Natural killer cell (primary cell): ENCODE results near the gene FTO. TPM values are rescaled to one million over a fixed set of nuclear protein-coding genes. Genes with fewer than 3 reads are reported as not detected.

Experiments
- ATAC-seq, 3 donors: fragments of 150-1000 bp in 2 of 3; fragments of 200-7000 bp in 1 of 3; cut with Tn5 transposase; 1 replicate in 1 of 3; 2 replicates in 2 of 3; pipeline ENCODE4 v1.10.0; 2021; ENCODE audit warnings: mild to moderate bottlenecking in 2 of 3, moderate library complexity in 2 of 3
- DNase-seq, 2 donors: peaks; one replicate each; pipeline versions ENCODE4 v3.0.0 to v3.0.0-alpha.2; 2013 to 2021; ENCODE audit warnings: mixed read lengths in 1 of 2
- H3K27ac ChIP-seq: one replicate; pipeline ENCODE4 v1.5.1; 2013; ENCODE audit warnings: mild to moderate bottlenecking, low read length
- H3K27me3 ChIP-seq: one replicate; pipeline ENCODE4 v1.6.1; 2013; ENCODE audit warnings: low read length; ENCODE audit not compliant: control insufficient read depth, insufficient read depth
- H3K36me3 ChIP-seq: one replicate; pipeline ENCODE4 v1.6.1; 2013; ENCODE audit warnings: low read length; ENCODE audit not compliant: control insufficient read depth, insufficient read depth
- H3K4me1 ChIP-seq: one replicate; pipeline ENCODE4 v1.6.1; 2013; ENCODE audit warnings: low read length; ENCODE audit not compliant: control insufficient read depth, insufficient read depth
- H3K4me3 ChIP-seq: one replicate; pipeline ENCODE4 v1.5.1; 2013; ENCODE audit warnings: low read length
- H3K9me3 ChIP-seq: one replicate; pipeline ENCODE4 v1.6.1; 2013; ENCODE audit warnings: low read length; ENCODE audit not compliant: control insufficient read depth, insufficient read depth
- H3K27ac Mint-ChIP-seq, 2 donors: one replicate each; pipeline ENCODE4 v1.8.0; 2022; ENCODE audit warnings: mild to moderate bottlenecking in 2 of 2, mixed read lengths in 2 of 2, moderate library complexity in 1 of 2
- H3K27me3 Mint-ChIP-seq, 2 donors: one replicate each; pipeline ENCODE4 v1.8.0; 2022; ENCODE audit warnings: low read depth in 2 of 2, mixed read lengths in 2 of 2
- H3K36me3 Mint-ChIP-seq: one replicate; pipeline ENCODE4 v1.8.0; 2022; ENCODE audit warnings: mixed read lengths
- H3K4me1 Mint-ChIP-seq, 2 donors: one replicate each; pipeline ENCODE4 v1.8.0; 2022; ENCODE audit warnings: mixed read lengths in 2 of 2
- H3K4me3 Mint-ChIP-seq: one replicate; pipeline ENCODE4 v1.8.0; 2022; ENCODE audit warnings: mild to moderate bottlenecking, moderate library complexity, mixed read lengths
- H3K9me3 Mint-ChIP-seq, 2 donors: one replicate each; pipeline ENCODE4 v1.8.0; 2022; ENCODE audit warnings: mixed read lengths in 2 of 2
- WGBS: methylation state at CpG from one replicate; pipeline ENCODE4 v1.1.7; 2013; ENCODE audit warnings: missing lambda C conversion rate; ENCODE audit not compliant: insufficient coverage; 5-methylcytosine and 5-hydroxymethylcytosine counted together
- intact Hi-C: fragments of 100-400 bp; cut with micrococcal nuclease; formaldehyde crosslinking; loops from one replicate; pipeline ENCODE4 v1.14.2; 2022
- total RNA-seq, 4 donors: library from RNA; stranded (reverse); fragments of 120-200 nt in 1 of 4; gene quantifications; one replicate each; pipeline versions ENCODE4 v1.2.3 to v1.2.4, GENCODE V29; 2013 to 2022
- TF ChIP-seq, protein P1 (sequence below): fragments of 200-600 bp; IDR thresholded peaks from one replicate; pipeline ENCODE4 v1.8.0; 2022; ENCODE audit warnings: antibody characterized with exemption

FTO gene
- total RNA-seq, 3 donors from 2014 or later (not counting 1 experiment from before 2014, with no cell fraction given), result 55.4 to 70.5 (median 55.4) TPM

DNA sequence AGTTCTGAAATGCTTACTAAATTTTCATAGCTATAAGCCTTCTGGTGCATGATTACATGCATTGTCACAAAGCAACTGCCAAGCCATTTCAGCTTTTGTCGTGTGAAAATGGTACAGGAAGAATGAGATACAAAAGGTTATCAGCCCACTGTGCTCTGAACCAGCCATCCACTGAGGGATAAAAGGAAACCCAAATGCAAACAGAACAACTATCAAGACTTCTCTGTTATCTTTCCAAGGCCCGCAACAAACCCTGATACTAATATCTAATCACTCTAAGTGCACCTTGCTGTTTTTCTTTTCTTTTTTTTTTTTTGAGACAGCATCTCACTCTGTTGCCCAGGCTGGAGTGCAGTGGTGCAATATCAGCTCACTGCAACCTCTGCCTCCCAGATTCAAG is 109.0 kb downstream of the FTO start:
- no peak overlapping the region for H3K27ac Mint-ChIP-seq
- Histone ChIP-seq H3K36me3 (peaks cover 7% of the 10 kb centered on the region), H3K27me3 (no peaks in the 10 kb centered on the region), H3K4me1 (no peaks in the 10 kb centered on the region), H3K27ac (no peak overlapping the region), H3K4me3 (no peak overlapping the region), H3K9me3 (no peaks in the 10 kb centered on the region)
- peaks cover 27 to 29% of the 10 kb centered on the region in 2 donors for H3K4me1 Mint-ChIP-seq
- no peaks in the 10 kb centered on the region for H3K36me3 Mint-ChIP-seq
- H3K27me3 Mint-ChIP-seq, result no peaks in the 10 kb centered on the region
- intact Hi-C loops, result no loop called here
- ATAC-seq (no peak), DNase-seq (no peak)
- no peaks in the 10 kb centered on the region for H3K9me3 Mint-ChIP-seq
- 75% methylated on average over 2 of the region's 2 CpGs for WGBS
- TF ChIP-seq, protein P1, sequence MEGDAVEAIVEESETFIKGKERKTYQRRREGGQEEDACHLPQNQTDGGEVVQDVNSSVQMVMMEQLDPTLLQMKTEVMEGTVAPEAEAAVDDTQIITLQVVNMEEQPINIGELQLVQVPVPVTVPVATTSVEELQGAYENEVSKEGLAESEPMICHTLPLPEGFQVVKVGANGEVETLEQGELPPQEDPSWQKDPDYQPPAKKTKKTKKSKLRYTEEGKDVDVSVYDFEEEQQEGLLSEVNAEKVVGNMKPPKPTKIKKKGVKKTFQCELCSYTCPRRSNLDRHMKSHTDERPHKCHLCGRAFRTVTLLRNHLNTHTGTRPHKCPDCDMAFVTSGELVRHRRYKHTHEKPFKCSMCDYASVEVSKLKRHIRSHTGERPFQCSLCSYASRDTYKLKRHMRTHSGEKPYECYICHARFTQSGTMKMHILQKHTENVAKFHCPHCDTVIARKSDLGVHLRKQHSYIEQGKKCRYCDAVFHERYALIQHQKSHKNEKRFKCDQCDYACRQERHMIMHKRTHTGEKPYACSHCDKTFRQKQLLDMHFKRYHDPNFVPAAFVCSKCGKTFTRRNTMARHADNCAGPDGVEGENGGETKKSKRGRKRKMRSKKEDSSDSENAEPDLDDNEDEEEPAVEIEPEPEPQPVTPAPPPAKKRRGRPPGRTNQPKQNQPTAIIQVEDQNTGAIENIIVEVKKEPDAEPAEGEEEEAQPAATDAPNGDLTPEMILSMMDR, result no peak
- no peak overlapping the region for H3K4me3 Mint-ChIP-seq

DNA sequence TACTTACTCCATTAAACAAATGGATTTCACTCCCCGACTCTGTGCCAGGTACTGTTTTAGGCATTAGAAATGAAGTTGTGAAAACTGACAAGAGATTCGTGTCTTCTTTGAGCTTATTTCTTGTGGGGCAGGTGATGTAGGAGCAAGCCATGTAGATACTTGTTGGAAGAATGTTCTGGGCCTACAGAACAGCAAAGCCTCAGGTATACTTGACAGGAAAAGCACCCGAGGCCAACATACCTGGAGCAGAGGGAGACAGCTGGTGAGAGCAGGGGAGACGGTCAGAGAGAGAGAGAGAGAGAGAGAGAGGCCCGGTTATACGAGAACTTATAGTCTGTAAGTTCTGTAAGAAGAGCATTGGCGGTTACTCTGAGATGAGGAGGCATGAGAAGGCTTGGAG is 110.8 kb downstream of the FTO start:
- Mint-ChIP-seq H3K4me3 (no peak overlapping the region), H3K36me3 (no peaks in the 10 kb centered on the region), H3K27me3 (no peaks in the 10 kb centered on the region), H3K27ac (peak overlapping the region in 1 of 2 donors; percentile 3), H3K9me3 (no peaks in the 10 kb centered on the region), H3K4me1 (peaks cover 13 to 19% of the 10 kb centered on the region in 2 donors)
- intact Hi-C loops, result no loop called here
- Histone ChIP-seq H3K27me3 (no peaks in the 10 kb centered on the region), H3K36me3 (peaks cover 7% of the 10 kb centered on the region), H3K4me3 (no peak overlapping the region), H3K9me3 (no peaks in the 10 kb centered on the region), H3K27ac (no peak overlapping the region), H3K4me1 (no peaks in the 10 kb centered on the region)
- ATAC-seq (no peak), DNase-seq (no peak)
- TF ChIP-seq, protein P1, result no peak
- WGBS, result 92% methylated on average over 6 of the region's 7 CpGs

DNA sequence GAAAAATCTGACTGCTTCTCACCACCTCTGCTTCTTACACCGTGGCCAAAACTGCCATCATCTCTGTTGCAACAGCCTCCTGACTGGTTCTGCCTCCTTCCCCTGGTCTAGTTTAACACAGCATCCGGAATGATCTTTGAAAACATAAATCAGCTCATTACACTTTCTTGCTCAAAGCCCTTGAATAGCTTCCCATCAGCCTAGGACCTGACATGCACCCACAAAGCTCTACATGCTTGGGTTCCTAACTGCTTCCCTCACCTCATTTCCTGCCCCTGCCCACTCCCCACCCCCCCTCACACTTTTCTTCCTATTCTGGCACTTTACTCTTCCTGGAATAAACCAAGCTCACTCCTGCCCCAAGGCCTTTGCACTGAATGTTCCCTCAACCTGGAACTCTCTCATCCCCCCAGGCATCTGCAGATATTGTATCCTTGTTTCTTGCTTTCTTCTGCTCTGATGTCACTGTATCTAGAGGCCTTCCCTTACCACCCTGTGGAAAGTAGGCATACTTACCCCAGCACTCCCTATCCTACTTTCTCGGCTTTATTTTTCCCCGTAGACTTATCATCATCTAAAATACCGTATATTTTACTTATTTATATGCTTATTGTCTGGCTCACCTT is 112.4 kb downstream of the FTO start:
- no peak for ATAC-seq
- Histone ChIP-seq H3K27me3 (no peaks in the 10 kb centered on the region), H3K4me1 (no peaks in the 10 kb centered on the region), H3K4me3 (no peak overlapping the region), H3K27ac (no peak overlapping the region), H3K9me3 (no peaks in the 10 kb centered on the region), H3K36me3 (peaks cover 2% of the 10 kb centered on the region)
- H3K36me3 Mint-ChIP-seq, result no peaks in the 10 kb centered on the region
- intact Hi-C loops, result no loop called here
- H3K27me3 Mint-ChIP-seq, result no peaks in the 10 kb centered on the region
- H3K4me1 Mint-ChIP-seq, result peaks cover 16 to 21% of the 10 kb centered on the region in 2 donors
- no peak for DNase-seq
- H3K4me3 Mint-ChIP-seq, result no peak overlapping the region
- TF ChIP-seq, protein P1, result no peak
- no peak overlapping the region for H3K27ac Mint-ChIP-seq
- 93% methylated on average over 5 of the region's 5 CpGs for WGBS
- H3K9me3 Mint-ChIP-seq, result no peaks in the 10 kb centered on the region
